Activated T-cell treated with anti-CD3 and anti-CD28 coated beads, Interleukin-2, amount 50 U/mL, for 48 hours (primary cell): ENCODE results near the gene ILK.

ENCODE experiments used
- DNase-seq, 2 experiments: peaks; one replicate each; pipeline ENCODE4 v3.0.0-alpha.2; 2020

ILK gene

GRCh38 chr11:6574816-6575715, 28.5 kb upstream of the ILK start:
- DNase-seq, result no peak

GRCh38 chr11:6576471-6577373, 26.9 kb upstream of the ILK start:
- DNase-seq, result no peak

DNA sequence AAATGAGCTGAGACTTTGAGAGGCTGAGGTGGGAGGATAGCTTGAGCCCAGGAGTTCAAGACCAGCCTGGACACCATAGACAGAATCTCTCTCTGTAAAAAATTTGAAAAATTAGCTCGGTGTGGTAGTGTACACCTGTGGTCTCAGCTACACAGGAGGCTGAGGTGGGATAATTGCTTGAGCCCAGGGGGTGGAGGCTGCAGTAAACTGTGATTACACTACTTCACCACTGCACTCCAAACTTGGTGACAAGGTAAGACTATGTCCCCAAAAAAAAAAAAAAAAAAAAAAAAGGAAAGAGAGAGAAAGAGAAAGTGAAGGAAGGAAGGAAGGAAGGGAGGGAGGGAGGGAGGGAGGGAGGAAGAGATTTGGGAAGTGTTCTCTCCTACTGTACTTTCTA, 25.4 kb upstream of the ILK start:
- no peak for DNase-seq

- DNase-seq, result no peak
Measured at GRCh38 chr11:6579681-6580080, 23.9 kb upstream of the ILK start.

GRCh38 chr11:6583584-6583983, 20.0 kb upstream of the ILK start:
- no peak for DNase-seq

- no peak for DNase-seq
Measured at GRCh38 chr11:6584528-6584927, 19.0 kb upstream of the ILK start.

GRCh38 chr11:6586434-6587359, 16.9 kb upstream of the ILK start:
- no peak for DNase-seq

- DNase-seq, result peak in 1 of 2 experiments; percentile 15
Measured at GRCh38 chr11:6587360-6587953, 16.1 kb upstream of the ILK start.

- DNase-seq, result no peak
Measured at GRCh38 chr11:6588018-6588417, 15.6 kb upstream of the ILK start.

DNA sequence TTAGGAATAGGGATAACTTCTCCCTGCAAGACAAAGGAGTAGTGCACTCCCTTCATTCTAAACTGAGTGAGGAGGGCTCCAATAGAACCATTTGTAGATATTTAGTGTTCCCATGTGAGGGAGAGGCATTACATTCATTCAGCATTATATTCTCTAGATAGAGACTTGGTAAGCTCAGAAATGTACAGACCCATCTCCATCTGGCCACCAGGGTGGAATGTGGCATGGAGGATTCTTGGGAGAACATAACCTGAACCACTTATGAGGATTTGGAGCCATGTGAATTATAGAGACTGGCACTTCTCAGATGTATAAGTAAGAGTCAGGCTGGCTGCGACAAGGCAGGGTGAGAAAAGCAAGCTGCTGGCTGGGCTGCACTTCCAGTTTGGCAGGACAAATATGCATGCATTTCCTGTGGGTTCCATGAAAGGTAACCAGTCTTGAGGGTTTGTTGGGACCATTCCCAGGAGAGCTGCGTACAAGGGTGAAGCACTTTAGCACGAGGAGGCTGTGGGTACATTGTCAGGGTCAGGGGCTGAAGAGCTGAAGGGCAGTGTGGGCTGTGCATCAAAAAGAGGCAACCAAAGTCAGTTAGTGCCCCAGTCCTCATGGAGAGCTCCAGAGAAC, 9.3 kb upstream of the ILK start:
- no peak for DNase-seq

GRCh38 chr11:6596239-6596877, 7.2 kb upstream of the ILK start:
- DNase-seq, result no peak

DNA sequence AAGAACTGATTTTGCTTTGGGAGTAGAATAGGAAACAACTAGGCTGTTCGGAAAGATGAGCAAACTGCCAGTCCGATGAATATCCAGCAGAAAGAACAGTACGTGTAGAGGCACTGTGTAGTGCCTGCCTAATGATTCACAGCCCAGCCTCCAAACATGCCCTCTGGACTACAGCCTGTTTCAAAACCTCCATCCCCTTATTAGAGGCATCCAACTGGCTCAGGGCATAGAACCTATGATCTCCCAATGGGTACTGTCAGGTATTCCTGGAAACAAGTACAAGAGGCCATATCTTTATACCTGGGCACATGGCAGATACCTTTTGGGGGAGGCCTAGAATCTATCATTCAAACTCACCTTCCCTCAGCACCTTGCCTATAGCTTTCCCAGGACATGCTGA, 5.0 kb upstream of the ILK start:
- no peak for DNase-seq

- no peak for DNase-seq
Measured at GRCh38 chr11:6599449-6599848, 4.1 kb upstream of the ILK start.

DNA sequence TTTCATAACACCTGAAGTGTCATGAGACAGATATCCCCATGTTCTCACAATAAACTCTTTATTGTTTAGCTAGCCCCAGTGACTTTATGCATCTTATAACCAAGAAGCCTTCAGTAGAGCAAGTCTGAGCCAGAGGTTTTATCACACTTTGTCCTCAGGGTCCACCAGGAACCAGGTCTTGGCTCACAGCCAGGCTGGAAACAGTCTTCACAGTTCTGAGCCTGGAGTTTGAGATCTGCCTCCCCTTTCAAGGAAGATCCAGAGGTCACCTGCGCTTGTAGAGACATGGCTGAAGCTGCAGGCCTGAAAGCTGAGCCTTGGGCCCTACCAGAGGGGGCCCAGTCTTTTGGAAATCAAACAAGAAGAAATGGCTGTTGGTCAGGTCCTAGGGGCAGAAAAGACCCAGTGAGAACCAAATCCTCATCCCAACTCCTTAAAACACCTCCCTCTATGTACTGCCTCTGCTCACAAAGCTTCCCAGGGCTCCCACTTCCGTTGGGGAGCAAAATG, 3.6 kb upstream of the ILK start:
- DNase-seq, result peak in 1 of 2 experiments; percentile 13

DNA sequence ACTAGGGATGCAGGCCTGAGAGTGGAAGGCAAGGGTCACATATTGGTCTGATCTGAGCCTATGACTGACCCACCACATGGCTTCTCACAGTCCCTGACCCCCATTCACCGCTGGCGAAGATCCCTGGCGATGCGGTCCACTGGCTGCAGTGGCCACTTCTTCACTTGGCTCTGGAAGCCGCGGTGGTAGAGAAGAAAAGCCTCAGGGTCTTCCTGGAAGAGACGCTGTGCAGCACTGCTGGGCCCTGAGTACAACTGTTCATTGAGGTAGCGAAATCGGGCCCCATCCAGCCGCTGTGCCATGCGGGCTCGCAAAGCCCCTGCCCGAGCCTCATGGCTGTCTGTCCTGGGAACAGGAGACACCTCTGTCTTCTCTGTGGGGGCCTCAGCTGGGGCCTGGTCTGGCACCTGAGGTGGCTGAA, 2.5 kb upstream of the ILK start:
- DNase-seq, result no peak

DNA sequence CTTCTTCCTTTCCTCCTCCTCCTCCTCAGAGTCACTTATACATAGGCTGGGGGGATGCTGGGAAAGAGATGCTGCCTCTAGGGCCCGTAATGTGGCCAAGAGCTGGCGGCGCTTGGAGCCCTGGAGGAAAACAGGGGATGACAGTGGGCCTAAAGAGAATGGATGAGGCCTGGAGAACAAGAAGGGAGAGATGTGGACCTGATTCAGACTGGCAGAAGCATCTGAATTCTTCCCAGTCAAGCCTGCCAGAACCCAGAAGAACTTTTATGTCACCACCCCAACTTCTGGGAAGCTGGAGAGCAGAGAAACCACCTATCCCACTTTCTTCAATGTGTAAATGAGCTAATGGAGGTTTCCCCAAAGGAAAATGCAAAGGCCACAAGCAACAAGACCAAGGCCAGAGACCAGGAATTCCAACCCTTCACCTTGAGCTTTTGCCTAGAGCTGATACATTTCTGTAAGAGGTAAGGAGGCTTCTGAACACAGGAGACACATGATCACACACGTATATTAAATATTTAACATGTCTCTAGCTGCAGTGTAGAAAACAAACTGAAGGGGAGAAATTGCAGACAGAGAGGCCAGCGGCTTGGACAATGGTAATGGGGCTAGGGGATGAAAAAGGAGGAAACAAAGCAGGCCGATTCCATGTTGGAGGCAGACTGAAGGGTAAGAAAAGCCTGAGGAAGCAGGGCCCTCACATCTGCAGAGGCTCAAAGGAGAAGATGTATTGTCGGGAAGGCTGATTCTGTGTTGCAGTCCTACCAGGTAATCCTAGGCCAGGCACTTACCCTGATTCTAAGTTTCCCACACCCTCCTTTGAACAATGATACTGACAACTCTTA, 1.3 kb upstream of the ILK start:
- DNase-seq, result peak; percentile 15 to 16

DNA sequence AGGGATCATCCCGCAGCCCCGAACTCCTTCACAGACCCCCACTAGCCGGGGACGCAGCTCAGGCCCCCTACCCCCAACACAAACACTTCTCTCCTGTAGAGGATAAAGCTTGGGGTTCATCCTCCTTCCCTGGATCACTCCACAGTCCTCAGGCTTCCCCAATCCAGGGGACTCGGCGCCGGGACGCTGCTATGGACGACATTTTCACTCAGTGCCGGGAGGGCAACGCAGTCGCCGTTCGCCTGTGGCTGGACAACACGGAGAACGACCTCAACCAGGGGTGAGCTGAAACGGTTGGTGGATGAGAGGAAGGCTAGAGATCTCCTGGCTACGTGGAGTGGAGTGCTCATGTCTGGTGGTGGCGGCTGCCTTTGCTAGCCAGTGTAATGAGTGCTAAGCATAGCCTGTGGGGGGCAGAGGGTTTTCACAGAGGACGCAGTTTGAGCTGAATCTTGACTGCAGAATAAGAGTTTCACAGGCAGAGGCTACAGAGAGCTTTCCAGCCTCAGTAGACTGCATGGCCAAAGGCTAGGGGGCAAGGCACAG, 580 bp downstream of the ILK start:
- DNase-seq, result peak; percentile 63 to 66

DNA sequence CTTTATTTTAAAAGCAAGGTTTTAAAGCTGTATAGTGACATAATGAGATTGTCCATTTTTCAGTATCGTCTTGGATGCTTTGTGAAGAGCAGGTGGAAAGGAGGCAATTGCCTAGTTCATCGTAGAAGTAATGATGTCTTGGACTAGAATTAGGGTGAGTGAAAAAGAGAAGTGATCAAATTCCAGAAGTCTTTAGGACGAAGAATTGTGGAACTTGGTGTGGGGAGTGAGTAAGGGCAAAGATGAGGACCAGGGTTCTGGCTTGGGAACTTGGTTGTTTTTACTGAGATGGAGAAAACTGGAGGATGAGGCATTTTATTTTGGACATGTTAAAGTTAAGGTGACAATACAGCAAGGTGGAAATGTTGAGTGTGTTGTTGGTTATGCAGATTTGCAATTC, 1.2 kb downstream of the ILK start:
- DNase-seq, result peak; percentile 11 to 14

GRCh38 chr11:6606471-6607189, 3.1 kb downstream of the ILK start:
- DNase-seq, result peak; percentile 73 to 79
